Measurements from ENCODE around the gene FAM222B.

- TF ChIP-seq, protein P1, sequence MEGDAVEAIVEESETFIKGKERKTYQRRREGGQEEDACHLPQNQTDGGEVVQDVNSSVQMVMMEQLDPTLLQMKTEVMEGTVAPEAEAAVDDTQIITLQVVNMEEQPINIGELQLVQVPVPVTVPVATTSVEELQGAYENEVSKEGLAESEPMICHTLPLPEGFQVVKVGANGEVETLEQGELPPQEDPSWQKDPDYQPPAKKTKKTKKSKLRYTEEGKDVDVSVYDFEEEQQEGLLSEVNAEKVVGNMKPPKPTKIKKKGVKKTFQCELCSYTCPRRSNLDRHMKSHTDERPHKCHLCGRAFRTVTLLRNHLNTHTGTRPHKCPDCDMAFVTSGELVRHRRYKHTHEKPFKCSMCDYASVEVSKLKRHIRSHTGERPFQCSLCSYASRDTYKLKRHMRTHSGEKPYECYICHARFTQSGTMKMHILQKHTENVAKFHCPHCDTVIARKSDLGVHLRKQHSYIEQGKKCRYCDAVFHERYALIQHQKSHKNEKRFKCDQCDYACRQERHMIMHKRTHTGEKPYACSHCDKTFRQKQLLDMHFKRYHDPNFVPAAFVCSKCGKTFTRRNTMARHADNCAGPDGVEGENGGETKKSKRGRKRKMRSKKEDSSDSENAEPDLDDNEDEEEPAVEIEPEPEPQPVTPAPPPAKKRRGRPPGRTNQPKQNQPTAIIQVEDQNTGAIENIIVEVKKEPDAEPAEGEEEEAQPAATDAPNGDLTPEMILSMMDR (IDR thresholded peaks at IDR 0.05), result no peak
- no peak for TF ChIP-seq POLR2A (IDR thresholded peaks at IDR 0.05)
Observed at GRCh38 chr17:28774206-28774605, 68.4 kb downstream of the FAM222B start.
